Smooth muscle cell (in vitro differentiated cells): ENCODE data around the gene AXIN2. TPM values are rescaled to one million over a fixed set of nuclear protein-coding genes. Genes with fewer than 3 reads are reported as not detected.

Experiments
- DNase-seq: peaks from one replicate; lab custom pipeline; 2025; ENCODE audit not compliant: unreplicated experiment; lab: John Stamatoyannopoulos, UW
- H2AFZ ChIP-seq: fragments of 200-600 bp; sonication (generic); 2 replicates; pipeline ENCODE4 v1.6.0; 2016; ENCODE audit warnings: antibody characterized with exemption, low read depth, mild to moderate bottlenecking
- H3F3A ChIP-seq: fragments of 200-600 bp; sonication (generic); 2 replicates; pipeline ENCODE4 v1.6.0; 2017; ENCODE audit warnings: antibody characterized with exemption, low read depth
- H3K27ac ChIP-seq: fragments of 200-600 bp; sonication (generic); 2 replicates; pipeline ENCODE4 v1.5.1; 2016; ENCODE audit warnings: low read depth, mild to moderate bottlenecking
- H3K27me3 ChIP-seq: fragments of 200-600 bp; sonication (generic); 2 replicates; pipeline ENCODE4 v1.6.1; 2016; ENCODE audit warnings: low read depth, mild to moderate bottlenecking
- H3K36me3 ChIP-seq: fragments of 200-600 bp; sonication (generic); 2 replicates; pipeline ENCODE4 v1.5.1; 2016; ENCODE audit warnings: low read depth
- H3K4me1 ChIP-seq: fragments of 200-600 bp; sonication (generic); 2 replicates; pipeline ENCODE4 v1.5.1; 2016; ENCODE audit warnings: low read depth
- H3K4me2 ChIP-seq: fragments of 200-600 bp; sonication (generic); 2 replicates; pipeline ENCODE4 v1.6.0; 2016; ENCODE audit warnings: mild to moderate bottlenecking
- H3K4me3 ChIP-seq: fragments of 200-600 bp; sonication (generic); 2 replicates; pipeline ENCODE4 v1.5.1; 2016; ENCODE audit warnings: mild to moderate bottlenecking
- H3K79me2 ChIP-seq: fragments of 200-600 bp; sonication (generic); 2 replicates; pipeline ENCODE4 v1.6.0; 2016; ENCODE audit warnings: low read depth, mild to moderate bottlenecking
- H3K9ac ChIP-seq: fragments of 200-600 bp; sonication (generic); 2 replicates; pipeline ENCODE4 v1.6.0; 2016; ENCODE audit warnings: low read depth
- H3K9me3 ChIP-seq: fragments of 200-600 bp; sonication (generic); replicated peaks from 2 replicates; pipeline ENCODE4 v1.5.1; 2016; ENCODE audit warnings: low read depth
- H4K20me1 ChIP-seq: fragments of 200-600 bp; sonication (generic); 2 replicates; pipeline ENCODE4 v1.6.0; 2016; ENCODE audit warnings: low read depth
- WGBS: methylation state at CpG from one replicate; pipeline ENCODE4 v1.1.7; 2016; ENCODE audit warnings: low lambda C conversion rate; 5-methylcytosine and 5-hydroxymethylcytosine counted together
- polyA plus RNA-seq: library from polyadenylated mRNA; unstranded; fragments of >200 nt; fragmentation: Nextera tagmentation; extraction: Ambion mirVana; gene quantifications from 2 replicates; pipeline ENCODE4 v1.2.1, GENCODE V29; 2016
- total RNA-seq: library from RNA; depleted of rRNA; stranded (reverse); fragments of >200 nt; gene quantifications from 2 replicates; pipeline ENCODE4 v1.2.3, GENCODE V29; 2014
- TF ChIP-seq, protein P1 (sequence below): fragments of 200-600 bp; sonication (generic); IDR thresholded peaks from 2 replicates; pipeline ENCODE4 v1.5.1; 2017; ENCODE audit warnings: borderline replicate concordance, mild to moderate bottlenecking, antibody characterized with exemption; ENCODE audit not compliant: insufficient read depth, poor library complexity, severe bottlenecking

The AXIN2 gene
- total and polyA plus RNA-seq, 2 experiments from 2014 or later, result 13.8 to 14.2 TPM

DNA sequence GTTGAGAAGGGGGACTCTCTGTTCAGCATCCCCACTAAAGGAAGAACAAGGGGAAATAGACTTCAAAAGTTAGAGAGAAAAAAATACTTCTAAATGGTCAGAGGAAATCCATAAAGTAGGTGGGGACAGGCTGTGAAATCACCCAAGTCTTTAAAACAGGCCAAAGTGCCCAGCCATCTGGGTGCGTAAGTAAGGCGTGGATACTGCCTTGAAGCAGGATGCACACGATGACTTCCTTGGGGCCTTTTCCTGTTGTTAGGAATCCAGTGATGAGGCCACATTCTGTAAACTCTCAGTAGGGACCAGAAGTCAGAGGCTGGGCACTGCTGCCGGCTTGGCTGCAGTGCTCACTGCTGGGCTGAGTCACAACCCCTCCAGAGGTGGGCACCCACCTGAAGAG lies 9.2 kb downstream of the AXIN2 start:
- TF ChIP-seq, protein P1, sequence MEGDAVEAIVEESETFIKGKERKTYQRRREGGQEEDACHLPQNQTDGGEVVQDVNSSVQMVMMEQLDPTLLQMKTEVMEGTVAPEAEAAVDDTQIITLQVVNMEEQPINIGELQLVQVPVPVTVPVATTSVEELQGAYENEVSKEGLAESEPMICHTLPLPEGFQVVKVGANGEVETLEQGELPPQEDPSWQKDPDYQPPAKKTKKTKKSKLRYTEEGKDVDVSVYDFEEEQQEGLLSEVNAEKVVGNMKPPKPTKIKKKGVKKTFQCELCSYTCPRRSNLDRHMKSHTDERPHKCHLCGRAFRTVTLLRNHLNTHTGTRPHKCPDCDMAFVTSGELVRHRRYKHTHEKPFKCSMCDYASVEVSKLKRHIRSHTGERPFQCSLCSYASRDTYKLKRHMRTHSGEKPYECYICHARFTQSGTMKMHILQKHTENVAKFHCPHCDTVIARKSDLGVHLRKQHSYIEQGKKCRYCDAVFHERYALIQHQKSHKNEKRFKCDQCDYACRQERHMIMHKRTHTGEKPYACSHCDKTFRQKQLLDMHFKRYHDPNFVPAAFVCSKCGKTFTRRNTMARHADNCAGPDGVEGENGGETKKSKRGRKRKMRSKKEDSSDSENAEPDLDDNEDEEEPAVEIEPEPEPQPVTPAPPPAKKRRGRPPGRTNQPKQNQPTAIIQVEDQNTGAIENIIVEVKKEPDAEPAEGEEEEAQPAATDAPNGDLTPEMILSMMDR, result no peak
- no peak overlapping the region for H2AFZ ChIP-seq
- no peak overlapping the region for H3K4me2 ChIP-seq
- no peaks in the 10 kb centered on the region for H3K27me3 ChIP-seq
- no peak overlapping the region for H3K4me3 ChIP-seq
- no peaks in the 10 kb centered on the region for H4K20me1 ChIP-seq
- H3F3A ChIP-seq, result peaks cover 18% of the 10 kb centered on the region
- no peak overlapping the region for H3K9ac ChIP-seq
- H3K79me2 ChIP-seq, result peaks cover 60% of the 10 kb centered on the region
- H3K9me3 ChIP-seq, result no peaks in the 10 kb centered on the region
- H3K27ac ChIP-seq, result no peak overlapping the region
- H3K4me1 ChIP-seq, result peaks cover 19% of the 10 kb centered on the region
- no peak for DNase-seq
- WGBS, result 62% methylated on average over 4 of the region's 4 CpGs
- peaks cover 4% of the 10 kb centered on the region for H3K36me3 ChIP-seq

DNA sequence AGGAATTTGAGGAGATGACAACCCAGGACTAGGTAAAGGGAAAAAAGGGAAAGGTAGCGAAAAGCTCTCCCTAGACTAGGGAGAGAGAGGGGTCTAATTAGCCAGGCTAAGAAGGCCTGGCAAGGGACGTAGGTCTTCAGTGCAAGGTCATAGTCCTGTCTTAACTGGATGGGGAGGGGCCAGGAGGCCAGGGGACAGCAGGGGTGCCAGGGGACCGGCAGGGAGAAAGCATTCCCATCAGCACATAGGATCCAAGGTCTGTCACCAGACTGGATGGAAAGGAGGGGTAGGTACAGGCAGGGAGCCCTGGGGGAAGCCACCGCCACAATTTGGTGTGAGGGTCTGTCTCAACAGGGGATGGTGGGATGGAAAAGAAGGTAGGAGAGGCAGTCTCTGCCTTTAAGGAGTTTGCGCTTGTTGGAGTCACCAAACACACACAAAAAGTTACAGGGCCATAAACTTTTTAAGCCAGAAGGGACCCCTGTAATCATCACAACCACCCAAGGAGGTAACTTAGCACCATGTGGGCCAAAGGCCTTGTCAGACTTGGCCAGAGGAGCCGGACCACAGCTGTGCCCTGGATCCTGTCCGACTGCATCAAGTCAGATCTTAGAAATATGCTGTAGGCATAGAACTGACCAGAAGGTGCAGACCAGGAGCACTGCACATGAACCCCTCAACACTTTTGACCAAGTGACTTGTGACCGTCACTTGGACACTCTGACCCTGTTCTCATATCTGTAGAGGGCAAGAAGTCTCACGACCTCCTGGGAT lies 10.0 kb downstream of the AXIN2 start:
- peaks cover 67% of the 10 kb centered on the region for H3K79me2 ChIP-seq
- peaks cover 4% of the 10 kb centered on the region for H3K36me3 ChIP-seq
- no peaks in the 10 kb centered on the region for H3K27me3 ChIP-seq
- no peaks in the 10 kb centered on the region for H3K9me3 ChIP-seq
- H2AFZ ChIP-seq, result no peak overlapping the region
- no peak overlapping the region for H3K4me3 ChIP-seq
- H3K9ac ChIP-seq, result no peak overlapping the region
- no peak overlapping the region for H3K27ac ChIP-seq
- TF ChIP-seq, protein P1, result no peak
- peaks cover 18% of the 10 kb centered on the region for H3F3A ChIP-seq
- peaks cover 26% of the 10 kb centered on the region for H3K4me1 ChIP-seq
- H3K4me2 ChIP-seq, result no peak overlapping the region
- DNase-seq, result no peak
- no peaks in the 10 kb centered on the region for H4K20me1 ChIP-seq
- WGBS, result 92% methylated on average over 9 of the region's 9 CpGs

DNA sequence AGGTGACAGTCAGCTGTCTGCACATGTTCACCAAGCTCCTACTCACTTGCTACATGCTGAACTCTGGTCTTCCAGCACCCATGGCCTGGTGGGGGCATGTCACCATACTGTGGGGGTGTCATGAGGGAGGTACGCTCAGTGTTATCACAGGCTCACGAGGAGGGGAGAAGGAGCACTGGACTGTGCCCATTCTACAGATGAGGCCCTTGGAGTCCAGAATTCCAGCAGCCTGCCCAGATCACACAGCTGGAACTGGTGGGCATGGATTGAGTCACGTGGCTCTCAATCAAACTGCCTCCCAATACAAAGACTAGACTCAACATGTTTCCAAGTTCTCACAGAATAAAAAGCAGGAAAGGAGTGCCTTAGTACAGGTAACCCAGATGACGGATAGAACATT lies 10.7 kb downstream of the AXIN2 start:
- Histone ChIP-seq H3K79me2 (peaks cover 73% of the 10 kb centered on the region), H3K27ac (no peak overlapping the region), H3K36me3 (peaks cover 4% of the 10 kb centered on the region), H3F3A (peaks cover 18% of the 10 kb centered on the region), H3K4me1 (peaks cover 30% of the 10 kb centered on the region), H3K27me3 (no peaks in the 10 kb centered on the region), H3K4me3 (no peak overlapping the region), H3K9me3 (no peaks in the 10 kb centered on the region), H4K20me1 (no peaks in the 10 kb centered on the region), H2AFZ (no peak overlapping the region), H3K4me2 (no peak overlapping the region), H3K9ac (no peak overlapping the region)
- TF ChIP-seq, protein P1, result no peak
- no peak for DNase-seq
- WGBS, result 91% methylated on average over 4 of the region's 4 CpGs
